SU-DHL-6 (cell line): ENCODE measurements around the gene RALGPS1.

ENCODE experiments used
- H2AFZ ChIP-seq: fragments of 200-600 bp; sonication (generic); 2 replicates; pipeline ENCODE4 v1.6.1; 2014; ENCODE audit warnings: low read depth, mild to moderate bottlenecking, moderate library complexity, mixed read lengths, antibody characterized with exemption, low read length; ENCODE audit not compliant: severe bottlenecking
- H3F3A ChIP-seq: fragments of 200-600 bp; shearing (Covaris generic); 2 replicates; pipeline ENCODE4 v1.6.0; 2016; ENCODE audit warnings: antibody characterized with exemption, mild to moderate bottlenecking; ENCODE audit not compliant: insufficient read depth
- H3K27ac ChIP-seq: fragments of 200-600 bp; sonication (generic); 2 replicates; pipeline ENCODE4 v1.5.1; 2016; ENCODE audit warnings: low read depth, mild to moderate bottlenecking, low read length, moderate library complexity, mixed read lengths
- H3K27me3 ChIP-seq: fragments of 200-600 bp; sonication (generic), shearing (Covaris generic); 2 replicates; pipeline ENCODE4 v1.6.0; 2014; ENCODE audit warnings: mild to moderate bottlenecking, low read length
- H3K36me3 ChIP-seq: fragments of 200-600 bp; sonication (generic); 2 replicates; pipeline ENCODE4 v1.6.1; 2014; ENCODE audit warnings: mild to moderate bottlenecking, low read length, mixed read lengths
- H3K4me2 ChIP-seq: fragments of 300-600, 200-600 bp; shearing (Covaris generic), sonication (generic); 2 replicates; pipeline ENCODE4 v1.6.0; 2014; ENCODE audit warnings: low read length, low read depth, mild to moderate bottlenecking; ENCODE audit not compliant: poor library complexity, severe bottlenecking
- H3K4me3 ChIP-seq: fragments of 200-600 bp; sonication (generic); 2 replicates; pipeline ENCODE4 v1.5.1; 2014; ENCODE audit warnings: antibody characterized with exemption, low read length, mild to moderate bottlenecking, mixed read lengths; ENCODE audit not compliant: insufficient read depth, poor library complexity, severe bottlenecking
- H3K79me2 ChIP-seq: fragments of 200-600 bp; sonication (generic); 2 replicates; pipeline ENCODE4 v1.6.1; 2014; ENCODE audit warnings: mild to moderate bottlenecking, low read length, moderate library complexity; ENCODE audit not compliant: insufficient read depth
- H3K9ac ChIP-seq: fragments of 200-600 bp; sonication (generic); 2 replicates; pipeline ENCODE4 v1.7.0; 2014; ENCODE audit warnings: mild to moderate bottlenecking, low read length
- H3K9me2 ChIP-seq: fragments of 200-600 bp; sonication (generic); replicated peaks from 2 replicates; pipeline ENCODE4 v1.6.1; 2014; ENCODE audit warnings: low read length; ENCODE audit not compliant: insufficient read depth
- H3K9me3 ChIP-seq: fragments of 200-600 bp; sonication (generic); 2 replicates; pipeline ENCODE4 v1.6.1; 2014; ENCODE audit warnings: low read length, mixed read lengths; ENCODE audit not compliant: insufficient read depth
- H4K20me1 ChIP-seq: fragments of 200-600 bp; sonication (generic); 2 replicates; pipeline ENCODE4 v1.6.1; 2014; ENCODE audit warnings: low read depth, mild to moderate bottlenecking, antibody characterized with exemption, low read length, moderate library complexity, mixed read lengths
- EZH2phosphoT487 ChIP-seq: fragments of 200-600 bp; sonication (generic), shearing (Covaris generic); conservative IDR thresholded peaks from 2 replicates; pipeline ENCODE4 v1.6.1; 2018; ENCODE audit warnings: mild to moderate bottlenecking, antibody characterized with exemption, low read length, moderate library complexity, mixed read lengths
- TF ChIP-seq, protein P1 (sequence below): fragments of 200-600 bp; sonication (generic); IDR thresholded peaks from one replicate; pipeline ENCODE4 v1.5.1; 2017; ENCODE audit warnings: antibody characterized with exemption, mild to moderate bottlenecking, low read length, moderate library complexity; ENCODE audit not compliant: insufficient read depth, poor library complexity, severe bottlenecking

The RALGPS1 gene

GRCh38 chr9:126980231-126980630 lies 65.6 kb downstream of the RALGPS1 start:
- Histone ChIP-seq H4K20me1 (no peaks in the 10 kb centered on the region), H3K79me2 (no peaks in the 10 kb centered on the region), H3K4me3 (no peak overlapping the region), H3K4me2 (no peak overlapping the region), H3K27ac (no peak overlapping the region), H3K36me3 (no peaks in the 10 kb centered on the region), H3K9ac (no peak overlapping the region), H3K9me2 (no peaks in the 10 kb centered on the region), H3F3A (no peaks in the 10 kb centered on the region), H3K27me3 (no peaks in the 10 kb centered on the region), H3K9me3 (no peaks in the 10 kb centered on the region), H2AFZ (no peak overlapping the region)
- no peak for TF ChIP-seq EZH2phosphoT487
- TF ChIP-seq, protein P1, sequence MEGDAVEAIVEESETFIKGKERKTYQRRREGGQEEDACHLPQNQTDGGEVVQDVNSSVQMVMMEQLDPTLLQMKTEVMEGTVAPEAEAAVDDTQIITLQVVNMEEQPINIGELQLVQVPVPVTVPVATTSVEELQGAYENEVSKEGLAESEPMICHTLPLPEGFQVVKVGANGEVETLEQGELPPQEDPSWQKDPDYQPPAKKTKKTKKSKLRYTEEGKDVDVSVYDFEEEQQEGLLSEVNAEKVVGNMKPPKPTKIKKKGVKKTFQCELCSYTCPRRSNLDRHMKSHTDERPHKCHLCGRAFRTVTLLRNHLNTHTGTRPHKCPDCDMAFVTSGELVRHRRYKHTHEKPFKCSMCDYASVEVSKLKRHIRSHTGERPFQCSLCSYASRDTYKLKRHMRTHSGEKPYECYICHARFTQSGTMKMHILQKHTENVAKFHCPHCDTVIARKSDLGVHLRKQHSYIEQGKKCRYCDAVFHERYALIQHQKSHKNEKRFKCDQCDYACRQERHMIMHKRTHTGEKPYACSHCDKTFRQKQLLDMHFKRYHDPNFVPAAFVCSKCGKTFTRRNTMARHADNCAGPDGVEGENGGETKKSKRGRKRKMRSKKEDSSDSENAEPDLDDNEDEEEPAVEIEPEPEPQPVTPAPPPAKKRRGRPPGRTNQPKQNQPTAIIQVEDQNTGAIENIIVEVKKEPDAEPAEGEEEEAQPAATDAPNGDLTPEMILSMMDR, result no peak

DNA sequence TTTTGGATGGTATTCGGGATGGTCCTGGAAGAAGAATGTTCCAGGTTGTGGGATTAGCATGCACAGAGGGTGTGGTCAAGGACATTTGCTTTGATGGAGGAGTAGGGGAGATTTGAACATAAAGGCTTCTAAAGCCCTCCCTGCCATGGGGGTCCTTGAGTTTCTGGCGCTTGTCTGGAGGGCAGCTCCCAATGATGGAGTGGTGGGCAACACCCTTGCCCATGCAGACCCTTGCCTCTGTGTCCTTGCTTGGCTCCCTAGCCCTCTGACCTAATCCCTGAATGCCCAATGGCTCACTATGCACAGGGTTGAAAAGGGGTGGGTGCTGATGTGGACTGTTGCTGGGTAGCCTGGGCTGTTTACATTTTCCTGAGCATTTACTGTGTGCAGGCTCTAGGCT lies 66.6 kb downstream of the RALGPS1 start:
- H3F3A ChIP-seq, result no peaks in the 10 kb centered on the region
- H2AFZ ChIP-seq, result no peak overlapping the region
- no peaks in the 10 kb centered on the region for H3K9me2 ChIP-seq
- no peak overlapping the region for H3K27ac ChIP-seq
- H4K20me1 ChIP-seq, result no peaks in the 10 kb centered on the region
- no peaks in the 10 kb centered on the region for H3K27me3 ChIP-seq
- H3K9me3 ChIP-seq, result no peaks in the 10 kb centered on the region
- no peak overlapping the region for H3K4me3 ChIP-seq
- H3K36me3 ChIP-seq, result no peaks in the 10 kb centered on the region
- H3K4me2 ChIP-seq, result no peak overlapping the region
- TF ChIP-seq EZH2phosphoT487, result no peak
- TF ChIP-seq, protein P1, result no peak
- no peak overlapping the region for H3K9ac ChIP-seq
- H3K79me2 ChIP-seq, result no peaks in the 10 kb centered on the region

GRCh38 chr9:126982215-126983002 lies 67.8 kb downstream of the RALGPS1 start:
- no peak overlapping the region for H2AFZ ChIP-seq
- no peak overlapping the region for H3K27ac ChIP-seq
- H3K27me3 ChIP-seq, result no peaks in the 10 kb centered on the region
- no peaks in the 10 kb centered on the region for H3K9me2 ChIP-seq
- no peaks in the 10 kb centered on the region for H3K9me3 ChIP-seq
- no peak overlapping the region for H3K4me2 ChIP-seq
- H3K4me3 ChIP-seq, result no peak overlapping the region
- H3K9ac ChIP-seq, result no peak overlapping the region
- no peaks in the 10 kb centered on the region for H3F3A ChIP-seq
- TF ChIP-seq, protein P1, result no peak
- no peak for TF ChIP-seq EZH2phosphoT487
- H4K20me1 ChIP-seq, result no peaks in the 10 kb centered on the region
- no peaks in the 10 kb centered on the region for H3K79me2 ChIP-seq
- no peaks in the 10 kb centered on the region for H3K36me3 ChIP-seq
